NCI-H1105 (cell line): ENCODE measurements around the gene APOM.

Source experiments
- DNase-seq: peaks from one replicate; lab custom pipeline; 2025; lab: John Stamatoyannopoulos, UW

The APOM gene

GRCh38 chr6:31655349-31656237 is at the start of gene APOM:
Gene APOM (plus strand): TSS chr6:31655894. CDS start chr6:31655967, 73 bp downstream.
- DNase-seq = no peak

GRCh38 chr6:31607317-31607716 is 48.4 kb upstream of the APOM start:
- DNase-seq = no peak

DNA sequence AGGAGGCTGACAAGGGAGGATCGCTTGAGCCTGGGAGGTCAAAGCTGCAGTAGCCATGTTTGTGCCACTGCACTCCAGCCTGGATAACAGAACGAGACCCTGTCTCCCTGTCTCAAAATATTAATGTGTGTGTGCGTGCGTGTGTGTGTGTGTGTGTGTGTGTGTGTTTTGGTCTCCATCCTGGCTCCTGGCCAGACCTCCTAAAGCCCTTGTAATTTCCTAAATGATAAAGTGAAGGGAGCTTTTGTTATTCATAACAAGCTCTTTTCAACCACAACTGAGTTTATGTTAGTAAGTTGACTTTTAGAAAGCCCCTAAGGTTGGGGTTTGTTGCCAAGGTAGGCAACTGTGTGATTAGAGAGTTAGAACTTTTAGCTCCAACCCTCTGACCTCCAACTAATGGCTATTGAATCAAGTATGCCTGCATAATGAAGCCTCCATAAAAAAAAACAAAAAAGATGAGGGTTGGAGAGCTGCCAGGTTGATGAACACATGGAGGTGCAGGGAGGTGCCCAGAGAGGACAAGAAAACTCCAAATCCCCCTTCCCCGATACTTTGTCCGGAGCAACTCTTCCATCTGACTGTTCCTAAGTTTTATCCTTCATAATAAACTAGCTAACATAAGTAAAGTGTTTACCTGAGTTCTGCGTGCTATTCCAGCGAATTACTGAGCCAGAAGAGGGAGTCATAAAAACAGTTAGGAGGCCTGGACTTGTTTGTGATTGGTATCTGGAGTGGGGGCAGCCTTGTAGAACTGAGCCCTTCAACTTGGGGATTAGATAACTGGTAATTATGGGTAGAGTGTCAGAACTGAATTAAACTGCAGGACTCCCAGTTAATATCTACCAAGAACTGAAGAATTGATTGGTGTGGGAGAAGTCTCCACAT is 45.9 kb upstream of the APOM start:
- DNase-seq = peak; percentile 86

- no peak for DNase-seq
Observed at GRCh38 chr6:31610968-31611367, 44.7 kb upstream of the APOM start.

DNA sequence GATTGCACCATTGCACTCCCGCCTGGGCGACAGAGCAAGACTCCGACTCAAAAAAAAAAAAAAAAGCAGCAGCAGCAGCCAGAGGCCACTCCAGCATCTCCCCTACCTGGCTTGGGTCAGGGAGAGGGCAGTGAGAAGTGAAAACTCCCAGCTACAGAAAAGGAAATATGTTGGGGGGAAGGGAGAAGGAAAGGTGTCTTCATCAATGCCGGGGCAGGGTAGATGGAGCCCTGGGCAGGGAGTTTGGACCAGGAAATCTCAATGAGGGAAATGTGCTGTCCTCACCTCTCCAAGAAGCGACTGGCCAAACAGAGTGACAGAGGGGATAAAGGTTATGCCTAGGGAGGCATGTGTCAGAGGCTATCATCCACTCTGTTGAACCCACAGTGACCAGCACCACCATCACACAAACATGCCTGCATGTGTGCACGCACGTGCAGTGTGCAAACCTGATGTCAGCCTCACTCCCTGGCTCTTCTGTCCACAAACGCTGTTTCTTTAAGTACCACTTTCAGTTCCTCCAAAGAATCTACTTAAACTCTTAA is 41.5 kb upstream of the APOM start:
- no peak for DNase-seq

DNA sequence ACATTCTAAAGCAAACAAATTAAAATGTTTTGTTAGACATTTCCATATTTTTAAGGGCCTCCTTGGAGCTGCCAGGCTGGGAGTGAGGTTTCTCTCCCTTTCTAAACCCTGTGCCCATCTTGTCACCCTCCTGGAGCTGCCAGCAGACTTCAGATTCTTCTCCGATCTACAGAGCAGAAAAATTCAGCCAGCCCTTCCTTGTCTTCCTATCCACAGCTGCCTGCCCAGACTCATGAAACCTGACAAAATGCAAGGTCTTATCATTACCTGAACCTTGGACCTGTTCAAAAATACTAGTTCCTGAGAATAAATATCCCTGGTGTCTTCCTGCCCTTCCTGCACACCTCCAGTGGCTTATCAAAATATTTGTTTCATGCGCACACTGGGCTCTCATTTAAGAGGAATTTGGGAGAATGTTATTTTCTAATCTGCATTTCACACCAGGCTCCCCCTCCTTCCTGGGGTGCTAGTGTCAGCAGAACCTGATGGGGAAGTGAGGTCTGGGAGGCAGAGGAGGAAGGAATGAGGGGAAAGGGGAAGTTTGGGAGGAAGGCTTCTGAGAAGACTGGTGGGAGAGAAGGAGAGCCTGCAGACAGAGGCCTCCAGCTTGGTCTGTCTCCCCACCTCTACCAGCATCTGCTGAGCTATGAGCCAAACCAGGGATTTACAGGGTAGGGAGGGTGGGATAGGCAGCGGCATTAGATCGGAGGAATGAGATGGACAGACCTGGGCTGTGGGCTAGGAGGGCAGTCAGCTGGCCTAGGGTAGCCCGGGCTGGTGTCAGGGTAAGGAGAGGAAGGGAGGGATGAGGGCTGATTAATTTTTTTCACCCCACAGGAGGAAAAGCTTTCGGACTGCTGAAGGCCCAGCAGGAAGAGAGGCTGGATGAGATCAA is 40.8 kb upstream of the APOM start, which contains the start of gene AIF1:
Gene AIF1, plus strand, starts transcription at position 551 of the 895 bp plus-strand sequence. Its CDS starts 96 bp downstream, at position 647.
- DNase-seq = no peak

DNA sequence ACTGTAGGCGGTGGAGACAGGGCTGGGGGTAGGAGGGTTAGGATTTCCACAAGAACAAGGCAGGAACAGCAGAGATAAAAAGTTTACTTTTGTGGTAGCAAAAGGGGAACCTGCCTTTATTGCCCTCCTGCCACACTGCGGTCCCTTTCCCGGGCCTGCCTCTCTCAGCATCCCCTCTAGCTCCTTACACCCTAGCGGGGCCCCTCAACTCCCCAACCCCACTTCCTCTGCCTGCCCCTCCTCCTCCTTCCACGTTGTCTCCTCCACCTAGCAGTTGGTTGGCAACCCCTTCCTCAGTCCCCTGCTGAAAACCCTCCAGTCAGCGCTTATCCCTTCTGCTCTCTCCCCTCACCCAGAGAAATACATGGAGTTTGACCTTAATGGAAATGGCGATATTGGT is 39.9 kb upstream of the APOM start:
- no peak for DNase-seq

- no peak for DNase-seq
Observed at GRCh38 chr6:31617010-31617409, 38.7 kb upstream of the APOM start.

GRCh38 chr6:31619805-31620585 is 35.7 kb upstream of the APOM start:
- DNase-seq = peak; percentile 99

DNA sequence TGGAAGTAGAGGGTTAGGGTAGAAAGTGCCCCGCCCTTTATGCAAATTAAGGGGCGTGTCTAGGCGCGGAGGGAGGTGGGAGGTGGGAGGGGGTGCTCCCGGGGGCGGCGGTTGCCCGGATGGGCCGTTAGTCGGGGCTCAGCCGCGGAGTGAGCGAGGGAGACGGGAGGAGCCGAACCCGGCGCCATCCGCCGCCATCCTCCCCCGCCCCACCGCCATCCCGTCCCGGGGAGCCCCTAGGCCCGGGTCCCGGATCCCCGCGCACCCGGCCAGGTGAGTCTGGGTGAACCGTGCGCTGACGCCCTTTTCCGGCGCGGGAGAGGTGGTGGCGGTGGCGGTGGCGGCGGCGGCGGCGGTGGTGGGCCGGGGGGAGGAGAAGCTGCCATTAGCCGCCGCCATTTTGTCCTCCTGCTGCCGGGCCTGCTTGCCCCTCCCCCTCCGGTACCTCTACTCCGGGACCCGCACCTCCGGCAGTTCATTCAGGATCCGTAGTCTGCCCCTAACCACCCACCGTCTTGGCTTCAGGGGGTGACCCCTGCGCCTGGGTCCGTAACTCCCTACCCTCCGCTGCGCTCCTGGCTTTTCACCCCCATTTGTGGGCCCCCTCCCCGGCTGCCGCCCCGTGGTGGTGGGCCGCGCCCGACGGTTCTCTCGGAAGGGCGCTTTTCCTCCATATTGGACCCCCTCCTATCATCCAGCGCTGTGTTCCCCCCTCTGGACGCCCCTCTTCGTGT is 34.9 kb upstream of the APOM start, which contains the start of gene PRRC2A:
Gene PRRC2A, plus strand, starts transcription at position 130 of the 734 bp plus-strand sequence. CDS start 2,075 bp downstream, outside the sequence.
- DNase-seq = peak; percentile 75

DNA sequence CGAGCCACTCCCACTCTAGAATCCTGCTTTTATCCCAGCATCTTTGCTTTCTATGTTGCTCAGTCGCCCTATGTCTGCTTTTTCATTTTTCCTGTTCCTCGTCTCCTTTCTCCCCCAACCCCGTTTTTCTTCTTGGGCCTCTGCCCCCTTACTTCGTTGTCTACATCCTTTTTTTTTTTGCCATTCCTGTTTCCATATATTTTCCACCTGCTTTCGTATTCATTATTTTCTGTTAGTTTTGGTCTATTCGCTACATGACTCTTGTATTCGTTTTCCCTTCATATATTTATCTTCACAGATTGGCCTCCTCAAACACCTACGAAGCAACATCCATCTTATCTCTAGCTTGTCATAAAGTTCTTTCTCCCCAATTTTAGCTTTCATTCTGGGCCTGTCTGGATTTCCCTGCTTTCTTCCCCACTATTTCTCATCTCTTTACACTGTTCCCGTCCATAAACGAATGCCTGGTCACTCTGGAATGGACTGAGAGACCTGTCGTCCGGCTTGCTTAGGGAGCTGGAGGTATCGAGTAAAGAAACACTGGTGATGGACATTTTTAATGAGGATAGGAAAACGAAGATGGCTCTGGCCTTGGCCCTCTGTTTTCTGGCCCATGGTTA is 34.3 kb upstream of the APOM start:
- no peak for DNase-seq

DNA sequence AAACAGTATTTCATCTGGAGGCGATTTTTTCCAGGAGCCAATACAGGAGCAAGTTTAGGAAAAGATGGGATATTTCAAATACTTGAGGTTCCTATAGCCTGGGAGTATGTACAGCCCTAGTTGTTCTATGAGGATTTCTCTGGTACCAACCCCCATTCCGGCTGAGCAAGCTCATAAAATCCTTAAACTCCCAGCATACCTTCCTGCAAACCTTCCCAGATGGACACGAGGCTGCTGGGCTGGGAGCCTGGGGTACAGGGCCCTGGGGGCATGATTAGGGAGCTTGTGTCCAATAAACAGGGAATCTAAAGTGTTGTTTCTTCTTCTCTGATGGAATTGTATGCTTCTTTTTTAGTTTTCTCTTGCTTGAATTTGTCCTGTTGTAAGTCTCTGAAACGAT is 33.7 kb upstream of the APOM start:
- no peak for DNase-seq

- no peak for DNase-seq
Observed at GRCh38 chr6:31622684-31623091, 33.0 kb upstream of the APOM start.

GRCh38 chr6:31624070-31624469 is 31.6 kb upstream of the APOM start:
- no peak for DNase-seq

DNA sequence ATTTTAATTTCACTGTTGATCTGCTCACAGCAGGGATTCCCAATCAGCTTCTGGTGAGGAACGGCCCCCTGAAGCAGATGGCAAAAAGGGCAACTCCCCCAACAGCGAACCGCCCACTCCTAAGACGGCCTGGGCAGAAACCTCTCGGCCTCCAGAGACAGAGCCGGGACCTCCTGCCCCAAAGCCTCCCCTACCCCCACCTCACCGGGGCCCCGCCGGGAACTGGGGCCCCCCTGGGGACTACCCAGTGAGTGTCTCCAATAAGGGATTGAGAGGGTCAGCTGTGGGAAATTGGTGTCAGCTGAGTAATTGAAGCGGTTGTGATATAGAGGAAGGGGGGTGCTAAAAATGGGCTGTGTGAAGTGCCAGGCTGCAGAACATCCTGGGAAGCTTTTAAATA is 28.7 kb upstream of the APOM start:
- no peak for DNase-seq

GRCh38 chr6:31627690-31628287 is 27.9 kb upstream of the APOM start:
- DNase-seq = no peak

DNA sequence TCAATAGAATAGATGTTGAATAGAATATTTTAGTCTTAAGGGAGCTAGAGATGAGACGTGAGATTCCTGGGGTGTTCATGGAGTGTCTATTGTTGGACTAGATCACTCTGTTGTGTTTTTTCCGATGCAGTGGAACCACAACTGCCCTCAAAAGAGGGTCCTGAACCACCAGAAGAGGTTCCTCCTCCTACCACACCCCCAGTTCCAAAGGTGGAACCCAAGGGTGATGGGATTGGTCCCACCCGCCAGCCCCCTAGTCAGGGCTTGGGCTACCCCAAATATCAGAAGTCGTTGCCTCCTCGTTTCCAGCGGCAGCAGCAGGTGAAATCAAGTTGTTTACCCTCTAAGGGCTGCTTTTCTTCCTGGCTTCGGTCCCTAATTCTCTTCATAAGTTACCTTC is 26.7 kb upstream of the APOM start:
- DNase-seq = no peak

DNA sequence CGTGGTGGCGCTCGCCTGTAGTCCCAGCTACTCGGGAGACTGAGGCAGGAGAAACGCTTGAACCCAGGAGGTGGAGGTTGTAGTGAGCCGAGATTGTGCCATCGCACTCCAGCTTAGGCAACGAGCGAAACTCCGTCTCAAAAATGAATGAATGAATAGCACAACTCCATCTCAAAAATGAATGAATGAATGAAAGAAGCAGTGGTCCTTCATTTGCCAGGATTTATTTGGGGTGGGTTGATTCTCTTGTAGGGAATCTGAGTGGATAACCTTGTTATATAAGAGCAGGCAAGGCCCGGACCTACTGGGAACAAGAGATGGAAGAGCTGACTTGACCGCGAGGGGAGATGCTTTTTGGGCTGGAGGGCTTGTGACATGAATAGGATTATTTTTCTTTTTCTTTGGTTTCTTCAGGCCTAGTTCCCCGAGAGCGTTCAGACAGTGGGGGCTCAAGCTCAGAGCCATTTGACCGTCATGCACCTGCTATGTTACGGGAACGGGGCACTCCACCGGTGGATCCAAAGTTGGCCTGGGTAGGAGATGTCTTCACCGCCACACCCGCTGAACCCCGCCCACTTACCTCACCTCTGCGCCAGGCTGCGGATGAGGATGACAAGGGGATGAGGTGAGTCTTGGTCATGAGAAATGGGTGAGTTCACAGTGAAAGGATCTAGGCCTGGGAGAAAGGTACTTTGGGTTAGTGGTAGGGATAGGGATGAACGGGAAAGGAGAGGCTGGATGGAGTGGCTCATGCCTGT is 25.3 kb upstream of the APOM start:
- no peak for DNase-seq
